ENCODE data around the gene LTB4R.
"Not testable (repeated sequence)": the region's sequence is repeated elsewhere in the genome, so short reads cannot be mapped to it uniquely, and the experiment has no call there.

DNA sequence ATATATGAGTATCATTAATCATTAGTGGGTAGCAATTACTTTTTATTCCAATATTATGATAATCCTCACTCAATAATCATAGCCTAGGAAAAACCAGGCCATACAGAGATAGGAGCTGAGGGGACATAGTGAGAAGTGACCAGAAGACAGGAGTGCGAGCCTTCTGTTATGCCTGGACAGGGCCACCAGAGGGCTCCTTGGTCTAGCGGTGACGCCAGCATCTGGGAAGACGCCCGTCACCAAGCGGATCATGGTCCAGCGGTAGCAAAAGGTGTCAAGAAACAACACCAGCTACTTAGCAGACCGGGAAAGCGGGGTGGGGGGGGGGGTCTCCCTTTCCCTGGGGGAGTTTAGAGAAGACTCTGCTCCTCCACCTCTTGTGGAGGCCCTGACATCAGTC is 16.6 kb downstream of the LTB4R start:
- TF ChIP-seq, protein P1, sequence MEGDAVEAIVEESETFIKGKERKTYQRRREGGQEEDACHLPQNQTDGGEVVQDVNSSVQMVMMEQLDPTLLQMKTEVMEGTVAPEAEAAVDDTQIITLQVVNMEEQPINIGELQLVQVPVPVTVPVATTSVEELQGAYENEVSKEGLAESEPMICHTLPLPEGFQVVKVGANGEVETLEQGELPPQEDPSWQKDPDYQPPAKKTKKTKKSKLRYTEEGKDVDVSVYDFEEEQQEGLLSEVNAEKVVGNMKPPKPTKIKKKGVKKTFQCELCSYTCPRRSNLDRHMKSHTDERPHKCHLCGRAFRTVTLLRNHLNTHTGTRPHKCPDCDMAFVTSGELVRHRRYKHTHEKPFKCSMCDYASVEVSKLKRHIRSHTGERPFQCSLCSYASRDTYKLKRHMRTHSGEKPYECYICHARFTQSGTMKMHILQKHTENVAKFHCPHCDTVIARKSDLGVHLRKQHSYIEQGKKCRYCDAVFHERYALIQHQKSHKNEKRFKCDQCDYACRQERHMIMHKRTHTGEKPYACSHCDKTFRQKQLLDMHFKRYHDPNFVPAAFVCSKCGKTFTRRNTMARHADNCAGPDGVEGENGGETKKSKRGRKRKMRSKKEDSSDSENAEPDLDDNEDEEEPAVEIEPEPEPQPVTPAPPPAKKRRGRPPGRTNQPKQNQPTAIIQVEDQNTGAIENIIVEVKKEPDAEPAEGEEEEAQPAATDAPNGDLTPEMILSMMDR (IDR thresholded peaks at IDR 0.05; ENCODE audit: low read depth, low read length, missing input control), result peak; percentile 31
- not testable (repeated sequence) for TF ChIP-seq SP1 (IDR thresholded peaks at IDR 0.05)
